RPMI7951 (cell line): ENCODE results near the gene SNX9. TPM values are rescaled to one million over a fixed set of nuclear protein-coding genes. Genes with fewer than 3 reads are reported as not detected.
"Not testable (repeated sequence)": the region's sequence is repeated elsewhere in the genome, so short reads cannot be mapped to it uniquely, and the experiment has no call there.

Source experiments
- DNase-seq: peaks from one replicate; pipeline ENCODE4 v3.0.0-alpha.2; 2012; ENCODE audit warnings: low read depth
- total RNA-seq: library from RNA; depleted of rRNA; stranded (reverse); fragments of >200 nt; shearing (Covaris generic); gene quantifications from 2 replicates; pipeline ENCODE4 v1.2.3, GENCODE V29; 2014

The SNX9 gene
- total RNA-seq, 1 experiment from 2014 or later = 36.8 TPM

DNA sequence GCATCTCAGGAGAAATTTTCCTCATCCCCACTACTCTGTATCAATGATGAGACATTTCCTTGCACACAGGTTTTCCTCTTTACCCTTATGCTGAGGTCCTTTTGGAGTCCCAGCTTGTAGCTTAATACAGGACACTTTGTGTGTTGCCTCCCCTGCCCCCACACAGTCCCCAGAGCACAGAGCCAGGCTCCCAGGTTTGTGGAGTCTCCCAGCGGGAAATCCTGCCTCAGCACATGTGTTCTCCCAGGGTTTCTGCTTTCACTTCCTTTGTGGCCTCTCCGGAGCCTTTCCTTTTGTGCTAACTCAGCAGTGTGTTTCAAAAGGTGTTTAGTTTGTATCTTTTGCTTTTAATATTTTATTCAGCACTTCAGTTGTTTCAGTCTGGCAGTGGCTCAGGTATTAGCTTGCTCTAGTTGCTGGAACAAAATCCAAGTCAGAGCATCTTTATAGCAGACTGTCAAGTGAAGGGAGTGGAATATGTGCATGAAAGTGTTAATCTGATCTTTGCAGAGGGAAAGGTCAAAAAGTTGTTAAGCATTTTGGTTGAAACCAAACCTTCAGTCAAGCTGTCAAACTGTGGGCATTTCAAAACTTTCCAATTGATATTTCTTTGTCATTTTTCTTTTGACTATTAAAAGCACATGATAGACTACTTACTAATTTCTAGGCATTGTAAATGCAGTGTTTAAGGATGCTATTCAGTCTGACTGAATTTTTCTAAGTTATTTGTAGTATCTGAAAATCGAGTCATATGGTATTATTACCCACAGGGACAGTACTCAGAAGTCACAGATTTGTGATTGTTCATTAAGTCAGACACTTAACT, 8.6 kb downstream of the SNX9 start:
- peak; percentile 39 for DNase-seq

DNA sequence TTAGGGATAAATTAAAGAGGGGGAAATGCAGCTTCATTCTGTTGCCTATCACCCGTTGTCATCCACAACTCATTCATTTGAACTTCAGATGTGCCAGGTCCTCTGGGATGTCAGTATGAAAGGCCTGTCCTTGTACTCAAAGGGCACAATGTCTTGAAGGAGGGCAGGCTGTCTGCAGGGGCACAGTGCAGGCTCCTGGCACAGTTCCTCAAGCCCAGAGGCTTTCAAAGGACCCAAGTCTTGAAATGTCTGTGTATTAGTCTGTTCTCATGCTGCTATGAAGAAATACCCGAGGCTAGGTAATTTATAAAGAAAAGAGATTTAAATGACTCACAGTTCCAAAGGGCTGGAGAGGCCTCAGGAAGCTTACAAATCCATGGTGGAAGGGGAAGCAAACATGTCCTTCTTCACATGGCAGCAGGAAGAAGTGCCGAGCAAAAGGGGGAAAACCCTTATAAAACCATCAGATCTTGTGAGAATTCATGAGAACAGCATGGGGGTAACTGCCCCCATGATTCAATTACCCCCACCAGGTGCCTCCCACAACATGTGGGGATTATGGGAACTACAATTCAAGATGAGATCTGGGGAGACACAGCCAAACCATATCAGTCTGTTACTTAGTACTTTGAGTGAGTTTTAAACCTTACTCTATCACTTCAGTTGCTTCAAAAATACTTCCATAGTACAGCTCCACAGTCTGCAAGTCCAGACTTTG, 9.4 kb downstream of the SNX9 start:
- peak; percentile 74 for DNase-seq

- no peak for DNase-seq
Observed at GRCh38 chr6:157834549-157834948, 11.5 kb downstream of the SNX9 start.

GRCh38 chr6:157838718-157839430, 15.8 kb downstream of the SNX9 start:
- DNase-seq = no peak

DNA sequence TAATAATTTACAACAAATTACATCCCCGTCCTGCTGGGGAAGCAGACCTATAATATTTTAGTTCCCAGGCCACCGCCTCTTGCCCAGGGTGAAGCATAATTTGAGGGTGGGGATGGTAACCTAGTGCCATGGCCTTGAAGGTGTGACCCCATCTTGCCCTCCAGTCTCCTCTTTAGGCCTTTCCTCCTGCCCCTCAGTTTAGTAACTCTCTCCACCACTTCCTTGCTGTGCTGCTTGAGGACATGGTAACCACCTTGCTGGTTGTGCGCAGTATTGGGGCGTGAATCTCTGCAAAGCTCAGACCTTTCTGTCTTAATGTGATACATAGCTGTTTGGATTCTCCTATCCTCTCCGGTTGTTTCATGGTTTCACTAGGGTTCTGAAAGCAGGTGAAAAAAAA, 16.6 kb downstream of the SNX9 start:
- DNase-seq = no peak

GRCh38 chr6:157840261-157840660, 17.2 kb downstream of the SNX9 start:
- DNase-seq = no peak

DNA sequence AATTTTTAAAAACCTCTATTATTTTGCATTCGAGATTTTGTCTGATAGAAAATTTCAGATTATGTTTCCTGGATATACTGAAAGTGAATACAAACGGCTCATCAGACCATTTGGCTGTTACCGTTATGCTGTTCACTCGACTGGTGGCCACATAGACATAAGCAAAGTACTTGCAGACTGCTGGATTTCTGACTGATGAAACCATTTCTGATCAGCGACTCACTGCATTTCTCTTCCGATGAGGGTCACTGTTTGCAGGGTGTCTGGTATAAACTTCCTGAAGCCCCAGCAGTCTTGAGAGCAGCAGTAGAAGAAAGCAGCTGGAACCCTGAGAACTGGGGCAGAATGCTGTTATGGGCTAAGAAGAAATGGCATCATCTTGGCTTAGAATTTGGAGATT, 17.7 kb downstream of the SNX9 start:
- peak; percentile 44 for DNase-seq

GRCh38 chr6:157841211-157841840, 18.3 kb downstream of the SNX9 start:
- DNase-seq = no peak

GRCh38 chr6:157842212-157842611, 19.2 kb downstream of the SNX9 start:
- DNase-seq = no peak

DNA sequence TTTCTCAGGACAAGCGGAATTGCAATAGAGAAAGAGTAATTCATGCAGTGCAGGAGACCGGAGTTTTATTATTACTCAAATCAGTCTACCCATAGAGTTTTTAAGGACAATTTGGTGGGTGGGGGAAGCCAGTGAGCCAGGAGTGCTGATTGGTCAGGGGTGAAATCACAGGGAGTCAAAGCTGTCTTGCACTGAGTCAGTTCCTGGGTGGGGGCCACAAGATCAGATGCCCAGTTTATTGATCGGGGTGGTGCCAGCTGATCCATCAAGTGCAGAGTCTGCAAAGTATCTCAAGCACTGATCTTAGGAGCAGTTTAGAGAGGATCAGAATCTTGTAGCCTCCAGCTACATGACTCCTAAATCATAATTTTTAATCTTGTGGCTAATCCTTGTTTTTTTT, 21.1 kb downstream of the SNX9 start:
- not testable (repeated sequence) for DNase-seq

- DNase-seq = no peak
Observed at GRCh38 chr6:157845493-157846259, 22.6 kb downstream of the SNX9 start.

DNA sequence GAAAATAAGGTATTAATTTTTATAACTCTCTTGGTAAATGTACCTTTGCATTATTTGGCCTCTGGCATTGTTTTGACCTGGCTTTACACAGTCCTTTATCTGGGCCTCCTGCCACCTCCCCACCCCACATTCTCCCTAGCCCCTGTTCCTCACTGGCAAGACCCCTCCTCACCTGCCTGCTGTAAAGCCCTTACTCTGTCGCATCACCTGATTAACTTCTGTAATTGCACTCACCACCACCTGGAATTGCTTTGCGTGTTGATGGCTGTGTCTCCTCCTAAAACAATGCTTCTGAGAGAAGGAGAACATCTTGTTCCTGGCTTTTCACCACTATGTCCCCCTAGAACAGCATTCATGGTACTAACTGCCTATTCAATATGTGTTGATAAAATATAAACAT, 24.8 kb downstream of the SNX9 start:
- no peak for DNase-seq

DNA sequence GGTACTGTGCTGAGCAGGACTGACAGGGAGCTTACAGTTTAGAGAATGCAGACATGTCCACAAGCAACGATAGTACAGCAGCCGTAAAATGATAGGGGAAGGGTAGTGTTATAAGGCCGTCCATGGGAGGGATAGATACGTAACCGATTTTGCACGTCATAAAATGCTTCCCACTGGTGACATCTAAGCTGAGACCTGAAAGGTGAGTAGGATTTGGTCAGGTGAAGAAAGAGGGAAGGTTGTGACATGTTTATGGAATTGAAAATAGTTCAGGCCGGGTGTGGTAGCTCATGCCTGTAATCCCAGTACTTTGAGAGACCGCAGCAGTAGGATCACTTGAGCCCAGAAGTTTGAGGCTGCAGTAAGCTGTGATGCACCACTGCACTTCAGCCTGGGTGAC, 25.6 kb downstream of the SNX9 start:
- DNase-seq = no peak

DNA sequence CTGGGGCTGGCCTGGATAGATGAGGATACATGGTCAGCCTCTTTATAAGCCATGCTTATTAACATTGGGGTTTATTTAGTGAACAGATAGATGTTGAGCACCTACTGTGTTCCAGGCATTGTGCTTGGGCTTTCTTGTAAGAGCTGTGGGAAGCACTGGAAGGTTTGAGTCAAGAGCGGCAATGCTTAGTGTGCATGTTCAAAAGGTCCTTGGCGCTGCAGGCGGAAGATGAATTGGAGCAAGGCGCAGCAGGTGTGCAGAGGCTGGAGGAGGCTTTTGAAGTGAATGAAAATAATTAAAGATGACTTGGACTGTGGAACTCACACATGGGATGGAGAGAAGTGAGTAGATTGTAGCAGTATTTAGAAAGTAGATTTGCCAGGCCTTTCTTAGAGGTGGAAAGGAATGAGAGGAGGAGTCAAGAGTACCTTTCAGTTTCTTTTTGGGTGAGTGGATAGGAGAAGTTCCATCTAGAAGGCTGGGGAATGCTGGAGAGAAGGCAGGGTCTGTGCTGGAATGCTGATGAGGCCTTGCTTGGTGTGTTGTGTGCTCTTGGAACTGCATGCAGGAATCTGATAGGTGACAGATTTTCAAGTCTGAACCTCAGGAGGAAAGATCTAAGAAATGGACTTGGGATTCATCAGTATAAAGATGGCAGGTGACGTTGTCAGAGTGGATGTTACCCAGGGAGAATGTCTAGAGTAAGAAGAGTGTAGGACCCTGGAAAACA, 26.4 kb downstream of the SNX9 start:
- DNase-seq = no peak

DNA sequence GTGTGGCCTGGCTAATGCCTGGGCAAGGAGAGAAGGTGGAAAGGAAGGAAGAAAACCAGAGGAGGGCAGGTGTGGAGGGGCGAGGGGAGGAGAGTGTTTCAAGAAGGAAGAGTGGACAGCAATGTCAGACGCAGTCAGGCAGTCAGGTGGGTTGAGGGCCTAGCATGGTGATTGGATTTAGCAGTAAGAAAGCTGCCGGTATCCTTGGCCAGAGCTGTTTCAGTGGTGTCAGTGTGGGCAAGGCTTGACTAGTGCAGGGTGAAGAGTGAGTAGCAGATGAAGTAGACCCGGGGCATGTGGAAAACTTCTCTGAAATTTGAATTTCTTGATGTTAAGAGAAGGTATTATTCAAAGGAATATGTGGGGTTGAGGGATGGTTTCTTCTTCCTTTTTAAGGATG, 27.0 kb downstream of the SNX9 start:
- no peak for DNase-seq

DNA sequence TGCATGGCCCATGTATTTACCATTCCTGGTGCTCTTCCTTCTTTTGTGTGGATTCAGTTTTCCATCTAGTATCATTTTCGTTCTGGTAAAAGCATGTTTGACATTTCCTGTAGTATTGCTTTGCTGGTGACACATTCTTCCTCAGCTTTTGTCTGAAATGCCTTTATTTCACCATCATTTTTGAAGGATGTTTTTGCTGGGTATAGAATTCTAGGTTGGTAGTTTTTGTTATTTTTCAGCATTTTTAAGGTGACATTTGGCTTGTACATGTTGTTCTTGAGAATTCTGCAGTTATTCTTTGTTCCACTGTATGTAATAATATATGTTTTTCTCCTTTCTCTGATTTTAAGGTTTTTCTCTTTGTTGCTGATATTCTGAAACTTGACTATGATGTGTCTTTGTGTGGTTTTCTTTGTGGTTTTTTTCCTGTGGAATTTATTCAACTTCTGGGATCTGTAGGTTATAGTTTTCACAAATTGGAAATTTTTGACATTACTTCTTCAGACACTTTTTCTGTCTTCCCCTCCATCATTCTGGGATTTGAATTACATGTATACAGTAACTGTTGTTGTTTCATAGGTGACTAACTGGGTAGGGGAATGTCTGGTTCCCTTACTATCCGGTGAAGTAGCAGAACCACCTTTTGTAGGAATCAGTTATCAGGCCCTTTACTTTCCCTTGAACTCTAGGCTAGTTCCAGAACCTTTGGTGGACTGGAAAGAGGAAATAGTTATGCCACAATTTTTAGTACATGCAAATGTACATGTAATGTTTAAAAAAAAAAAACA, 30.2 kb downstream of the SNX9 start:
- DNase-seq = no peak

DNA sequence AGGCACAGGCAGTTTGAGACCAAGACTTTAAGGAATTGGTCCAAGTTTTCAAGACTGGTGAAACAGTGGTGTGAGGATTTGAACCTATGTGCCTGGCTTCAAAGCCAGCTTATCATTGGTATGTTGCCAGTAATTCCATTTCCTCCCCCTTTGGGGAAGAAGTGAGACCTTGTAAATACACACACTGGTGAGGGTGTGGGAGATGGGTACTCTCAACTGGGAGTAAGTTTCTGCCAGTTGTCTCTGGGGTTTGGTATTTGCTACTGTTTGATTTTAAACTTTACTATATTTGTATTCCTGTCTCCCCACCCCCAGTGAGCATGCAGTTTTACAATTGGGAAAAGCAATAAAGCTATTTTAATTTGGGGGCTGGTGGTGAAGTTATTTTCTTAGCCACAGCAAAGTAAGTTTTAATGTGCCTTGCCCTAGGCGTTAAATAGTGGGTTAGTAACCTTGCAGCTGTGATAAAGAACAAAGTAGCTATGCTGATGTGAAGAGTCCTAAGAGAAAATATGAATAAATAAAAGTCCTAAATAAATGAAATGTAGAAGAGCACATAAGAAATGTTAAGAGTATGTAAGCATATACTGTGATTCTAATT, 31.0 kb downstream of the SNX9 start:
- peak; percentile 33 for DNase-seq

GRCh38 chr6:157855325-157855724, 32.3 kb downstream of the SNX9 start:
- DNase-seq = no peak

DNA sequence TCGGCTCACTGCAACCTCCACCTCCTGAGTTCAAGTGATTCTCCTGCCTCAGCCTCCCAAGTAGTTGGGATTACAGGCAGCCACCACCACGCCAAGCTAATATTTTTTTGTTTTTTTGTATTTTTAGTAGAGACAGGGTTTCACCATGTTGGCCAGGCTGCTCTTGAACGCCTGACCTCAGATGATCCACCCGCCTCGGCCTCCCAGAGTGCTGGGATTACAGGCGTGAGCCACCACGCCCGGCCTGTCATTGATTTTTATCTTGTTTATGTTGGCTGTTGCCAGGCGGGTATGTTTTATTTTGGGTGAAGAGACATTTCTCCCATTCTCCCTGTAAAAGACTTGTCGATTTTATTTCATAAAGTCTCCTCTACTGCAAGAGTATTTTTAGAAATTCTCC, 32.8 kb downstream of the SNX9 start:
- DNase-seq = not testable (repeated sequence)
